CD4-positive, alpha-beta T cell treated with Interleukin-2 at 100 ng/mL for 4 hours (primary cell): Measurements from ENCODE around the gene SLC39A10.
A peak's percentile ranks its signal among the peaks of the same experiment; 100 is the strongest.
"Not testable (repeated sequence)": the region's sequence is repeated elsewhere in the genome, so short reads cannot be mapped to it uniquely, and the experiment has no call there.

Source experiments
- DNase-seq: peaks from one replicate; pipeline ENCODE4 v3.0.0-alpha.2; 2020; ENCODE audit warnings: low spot score

The SLC39A10 gene

GRCh38 chr2:195645413-195645812 lies 11.6 kb upstream of the SLC39A10 start:
- no peak for DNase-seq

DNA sequence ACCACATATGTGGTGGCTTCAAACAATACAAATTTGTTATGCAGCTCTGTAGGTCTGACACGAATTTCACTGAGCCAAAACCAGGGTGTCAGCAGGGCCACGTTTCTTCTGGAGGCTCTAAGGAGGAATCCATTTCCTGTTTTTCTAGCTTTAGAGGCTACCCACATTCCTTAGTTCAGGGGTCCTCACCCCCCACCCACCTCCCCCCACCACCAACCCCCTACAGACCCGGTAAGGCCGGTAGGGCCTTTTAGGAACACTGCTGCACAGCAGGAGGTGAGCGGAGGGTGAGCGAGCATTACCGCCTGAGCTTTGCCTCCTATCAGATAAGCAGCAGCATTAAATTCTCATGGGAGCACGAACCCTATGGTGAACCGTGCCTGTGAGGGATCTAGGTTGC lies 10.6 kb upstream of the SLC39A10 start:
- no peak for DNase-seq

DNA sequence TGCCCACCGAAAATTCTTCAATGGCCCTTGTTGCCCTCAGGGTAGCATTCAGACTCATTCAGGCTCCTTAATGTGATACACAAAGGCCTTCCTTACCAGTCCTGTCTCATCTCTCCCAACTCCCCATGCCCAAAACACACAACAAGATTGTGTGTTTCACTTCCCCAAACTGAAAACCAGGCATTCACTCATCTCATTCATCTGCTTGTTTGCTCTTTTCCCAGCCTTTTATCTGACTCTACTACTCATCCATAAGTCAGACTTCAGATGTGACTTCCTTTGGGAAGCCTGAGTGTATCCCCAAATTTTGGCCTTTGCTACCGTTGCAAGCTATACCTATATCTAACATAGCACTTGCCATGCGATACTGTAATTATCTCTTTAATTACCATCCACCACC lies 9.7 kb upstream of the SLC39A10 start:
- DNase-seq: no peak

GRCh38 chr2:195648370-195648769 lies 8.7 kb upstream of the SLC39A10 start:
- not testable (repeated sequence) for DNase-seq

GRCh38 chr2:195648787-195649186 lies 8.2 kb upstream of the SLC39A10 start:
- peak; percentile 27 for DNase-seq

DNA sequence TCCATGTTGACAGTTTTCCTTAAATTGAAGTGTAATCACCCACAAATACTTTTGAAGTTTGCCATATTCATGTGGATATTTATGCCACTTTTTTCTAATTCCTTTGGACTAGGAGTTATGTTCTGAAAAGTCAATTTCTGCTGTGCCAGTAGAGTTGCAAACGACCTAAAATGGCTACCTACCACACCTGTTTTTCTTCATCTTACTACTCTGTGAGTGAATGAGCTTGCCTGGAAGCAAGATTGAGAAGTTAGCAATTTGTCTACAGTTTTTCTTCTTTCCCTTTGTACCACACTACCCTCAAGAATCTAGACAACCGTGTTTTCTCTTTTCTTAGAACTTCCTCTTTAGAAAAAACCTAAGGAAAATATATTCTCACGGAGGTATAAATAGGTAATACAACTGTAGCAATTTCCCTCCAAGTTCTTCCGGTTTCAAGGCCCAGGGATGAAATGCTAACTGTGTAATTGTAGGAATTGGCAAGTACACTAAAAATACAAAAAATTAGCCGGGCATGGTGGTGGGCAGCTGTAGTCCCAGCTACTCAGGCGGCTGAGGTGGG lies 7.3 kb upstream of the SLC39A10 start:
- no peak for DNase-seq

DNA sequence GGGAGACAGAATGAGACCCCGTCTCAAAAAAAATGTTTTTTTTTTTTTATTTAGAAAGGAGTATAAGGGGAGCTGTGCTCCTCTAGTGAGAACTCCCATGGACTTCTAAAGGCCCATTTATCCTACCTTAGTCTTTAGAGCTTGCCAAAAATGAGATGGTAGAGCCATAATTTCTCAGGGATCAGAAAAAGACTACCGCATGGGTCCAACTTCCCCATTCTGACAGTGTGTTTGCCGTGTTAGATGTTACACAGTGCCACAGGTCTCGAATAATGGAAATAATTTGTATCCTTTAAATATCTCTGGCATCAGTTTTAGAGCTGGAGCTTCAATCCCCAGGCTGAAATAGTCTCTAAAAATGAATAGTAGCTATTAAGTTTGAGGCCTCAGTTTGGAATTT lies 6.0 kb upstream of the SLC39A10 start:
- DNase-seq: no peak

DNA sequence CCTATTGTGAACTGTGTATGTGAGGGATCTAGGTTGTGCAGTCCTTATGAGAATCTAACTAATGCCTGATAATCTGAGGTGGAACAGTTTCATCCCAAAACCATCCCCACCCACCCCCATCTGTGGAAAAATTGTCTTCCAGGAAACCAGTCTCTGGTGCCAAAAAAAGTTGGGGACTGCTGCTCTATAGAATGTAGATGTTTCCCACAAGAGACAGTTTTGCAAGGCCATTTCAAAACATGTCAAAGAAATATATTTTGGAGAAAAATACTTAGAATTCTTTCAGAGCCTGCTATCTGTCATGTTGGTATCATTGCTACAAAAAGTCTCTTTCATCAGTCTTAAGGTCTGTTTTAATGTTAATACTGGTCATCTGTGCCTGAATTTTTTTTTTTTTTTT lies 4.1 kb upstream of the SLC39A10 start:
- no peak for DNase-seq

DNA sequence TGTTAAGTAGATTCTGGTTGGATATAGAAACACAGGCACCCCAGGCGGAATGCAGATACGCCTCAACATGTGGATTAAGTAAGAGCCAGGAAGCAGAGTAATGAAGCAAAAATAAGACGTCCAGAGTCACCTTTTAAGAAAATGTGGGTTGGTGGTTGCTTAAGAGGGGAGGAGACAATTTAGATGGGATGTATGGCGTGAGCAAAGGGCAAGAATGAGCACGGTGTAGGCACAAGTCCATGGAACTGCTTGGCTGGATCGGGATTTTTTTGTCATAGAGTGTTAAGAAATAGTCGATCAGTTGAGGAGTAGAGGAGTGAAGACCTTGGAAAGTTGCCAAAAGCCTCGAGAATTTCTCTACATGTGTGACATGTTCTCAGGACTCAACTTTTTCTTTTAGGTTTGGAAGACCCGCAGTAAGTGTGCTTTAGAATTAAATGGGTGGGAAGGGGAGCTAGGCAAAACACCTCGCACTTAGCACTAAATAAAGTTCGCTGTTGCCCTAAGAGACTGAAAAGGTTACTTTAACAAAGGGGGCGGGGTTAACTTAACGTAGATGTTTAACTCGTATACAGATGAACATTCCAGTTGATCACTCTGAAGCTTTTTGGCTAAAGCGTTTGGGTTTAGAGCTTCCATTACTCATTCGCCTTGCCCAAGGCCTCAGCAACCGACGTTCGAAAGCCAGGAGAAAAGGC lies 716 bp upstream of the SLC39A10 start:
- no peak for DNase-seq

DNA sequence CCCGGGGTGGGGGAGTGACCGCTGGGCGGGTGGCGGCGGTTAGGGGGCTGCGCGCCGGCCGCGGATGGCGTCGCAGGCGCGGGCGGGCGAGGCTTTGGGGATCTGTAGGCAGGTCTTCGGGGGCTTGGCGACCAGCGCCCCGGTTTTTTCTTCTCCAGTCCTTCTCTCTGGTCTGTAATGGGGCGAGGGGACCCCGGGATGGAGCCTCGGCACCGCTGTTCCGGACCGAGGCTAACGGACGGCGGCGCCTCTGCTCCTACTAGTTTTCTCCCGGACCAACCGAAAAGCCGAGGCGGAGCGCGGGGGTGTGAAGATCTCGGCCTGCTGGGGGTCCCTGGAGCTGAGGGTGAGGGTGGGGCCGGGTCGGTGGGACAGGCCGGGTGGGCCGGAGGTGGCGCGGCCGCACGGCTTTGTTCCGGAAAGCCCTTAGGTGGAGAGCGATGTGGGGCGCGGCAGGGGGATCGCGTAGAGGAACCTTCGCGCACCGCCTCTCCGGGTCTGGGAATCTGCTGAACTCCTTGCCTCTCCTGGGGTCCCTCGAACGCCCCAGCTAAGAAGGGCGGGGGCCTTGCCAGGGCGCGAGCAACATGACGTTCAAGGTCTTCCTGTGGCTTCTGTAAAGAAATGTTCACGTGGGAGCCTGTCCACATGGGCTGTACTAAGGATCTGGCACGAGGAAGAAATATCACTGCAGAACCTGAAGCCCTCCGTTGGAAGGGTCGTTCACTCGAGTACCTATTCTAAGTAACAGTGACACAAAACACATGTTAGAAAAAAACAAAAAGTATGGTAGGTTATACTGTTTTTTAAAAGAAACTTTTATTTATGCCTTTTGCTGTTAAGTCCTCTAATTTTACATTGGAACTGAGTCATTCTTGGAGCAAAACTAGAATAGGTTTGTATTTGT lies 861 bp downstream of the SLC39A10 start:
- DNase-seq: peak; percentile 67

- peak; percentile 68 for DNase-seq
These were observed 1.5 kb downstream of the SLC39A10 start for GRCh38 chr2:195658541-195658890.

DNA sequence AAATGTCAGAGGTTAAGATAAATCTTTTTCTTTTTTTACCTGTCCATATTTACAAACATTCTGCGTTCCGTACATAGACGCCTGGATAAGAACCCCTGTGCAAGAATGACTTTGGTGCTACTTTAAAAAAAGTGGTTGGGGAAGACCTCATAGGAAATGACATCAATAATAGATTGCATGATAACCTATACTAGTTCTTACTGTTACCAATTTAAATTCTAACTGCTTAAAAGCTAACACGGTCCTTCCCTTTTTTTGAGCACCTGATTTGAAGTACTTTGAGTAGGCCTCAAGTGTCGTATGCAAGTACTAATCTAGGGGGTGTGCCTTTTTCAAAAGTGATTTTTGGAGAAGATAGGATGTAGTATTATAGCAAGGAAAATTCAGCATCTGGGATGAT lies 2.1 kb downstream of the SLC39A10 start:
- DNase-seq: peak; percentile 65

DNA sequence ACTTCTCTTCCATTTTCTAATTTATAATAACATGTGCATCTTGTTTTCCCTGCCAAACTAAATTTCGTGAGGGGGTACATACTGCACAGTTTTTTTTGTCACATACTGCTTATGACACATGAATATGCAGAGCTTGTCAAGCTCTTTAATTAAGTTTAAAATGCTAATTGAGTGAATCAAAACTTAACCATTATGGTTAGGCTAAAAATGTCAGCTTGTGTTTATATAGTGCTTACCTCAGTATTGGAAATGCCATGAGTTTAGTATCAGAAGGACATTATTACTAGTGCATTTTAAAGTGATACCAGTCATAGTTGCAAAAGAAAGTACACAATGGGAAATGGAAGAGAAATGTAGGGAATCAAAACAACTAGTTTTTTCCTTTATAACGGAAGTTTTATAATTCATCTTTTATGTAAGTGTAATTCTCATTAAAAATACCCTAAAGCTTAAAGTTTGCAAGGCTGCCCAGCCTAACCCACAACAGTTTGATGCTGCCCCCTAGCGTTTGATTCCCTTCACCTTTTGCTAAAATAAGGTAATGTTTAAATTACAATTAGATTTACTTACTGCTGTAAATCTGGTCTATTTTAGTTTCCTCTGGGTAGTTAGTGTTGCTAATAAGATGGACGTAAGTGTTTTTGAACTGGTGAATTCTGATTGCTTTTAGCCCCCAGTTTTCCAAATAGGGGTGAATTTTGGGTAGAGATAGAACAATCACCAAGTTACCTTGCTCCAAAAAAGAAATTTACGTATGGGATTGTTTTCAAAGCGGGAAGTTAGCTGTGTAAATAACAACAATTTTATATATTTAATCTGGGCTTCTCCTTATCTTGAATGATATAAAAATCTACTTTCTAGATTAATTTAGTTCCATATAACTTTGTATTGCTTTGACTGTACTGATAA lies 3.2 kb downstream of the SLC39A10 start:
- DNase-seq: peak; percentile 90

DNA sequence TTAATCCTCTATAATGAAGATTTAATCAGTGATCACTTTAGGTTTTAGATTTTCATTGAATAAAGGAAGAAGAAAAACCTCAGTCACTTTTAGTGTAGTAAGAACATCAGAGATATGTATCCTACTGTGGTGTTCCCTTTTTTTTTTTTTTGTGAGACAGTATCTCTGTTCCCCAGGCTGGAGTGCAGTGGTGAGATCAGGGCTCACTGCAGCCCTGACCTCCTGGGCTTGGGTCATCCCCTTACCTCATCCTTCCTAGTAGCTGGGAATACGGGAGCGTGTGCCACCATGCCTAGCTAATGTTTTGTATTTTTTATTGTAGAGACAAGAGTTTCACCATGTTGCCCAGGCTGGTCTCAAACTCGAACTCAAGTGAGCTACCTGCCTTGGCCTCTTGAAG lies 5.1 kb downstream of the SLC39A10 start:
- DNase-seq: no peak

GRCh38 chr2:195663007-195663406 lies 6.0 kb downstream of the SLC39A10 start:
- no peak for DNase-seq

DNA sequence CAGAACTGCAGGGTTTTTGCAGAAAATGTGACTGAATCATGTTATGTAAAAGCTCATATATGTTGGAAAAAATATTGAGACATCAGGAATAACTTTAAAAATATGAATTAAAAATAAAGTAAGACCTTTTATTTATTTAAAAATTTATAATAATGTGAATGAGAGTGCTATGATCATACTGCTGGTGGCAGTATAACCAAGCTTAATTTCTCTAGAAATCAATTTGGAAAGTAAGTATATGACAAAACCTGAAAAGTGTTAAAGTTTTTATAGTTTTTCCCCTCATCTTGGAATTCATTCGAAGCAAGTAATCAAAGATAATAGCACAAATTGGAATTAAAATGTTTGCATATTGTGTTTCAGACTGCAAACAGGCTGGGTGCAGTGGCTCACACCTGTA lies 7.5 kb downstream of the SLC39A10 start:
- DNase-seq: no peak

GRCh38 chr2:195665153-195665552 lies 8.1 kb downstream of the SLC39A10 start:
- DNase-seq: not testable (repeated sequence)

DNA sequence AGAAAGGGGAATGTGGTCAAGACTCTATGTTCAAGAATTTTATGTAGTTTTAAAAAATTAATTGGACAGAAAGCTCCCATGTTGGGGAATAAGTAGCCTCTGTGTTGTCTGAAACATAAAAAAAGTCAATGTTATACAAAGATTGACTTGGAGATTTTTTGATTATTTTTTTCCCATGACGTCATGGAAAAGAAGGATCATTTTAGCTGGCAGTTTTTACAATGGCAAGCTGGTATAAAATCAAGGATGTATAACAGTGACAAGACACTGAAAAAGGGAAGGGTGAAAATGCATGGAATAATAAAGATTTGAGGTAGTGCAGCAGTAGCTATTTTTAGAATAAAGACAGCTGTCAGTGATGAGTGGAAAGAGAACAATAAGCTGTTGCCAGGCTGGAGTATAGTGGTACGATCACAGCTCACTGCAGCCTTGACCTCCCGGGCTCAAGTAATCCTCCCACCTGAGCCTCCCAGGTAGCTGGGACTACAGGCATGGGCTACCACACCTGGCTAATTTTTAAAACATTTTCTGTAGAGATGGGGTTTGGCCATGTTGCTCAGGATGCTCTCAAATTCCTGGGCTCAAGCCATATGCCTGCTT lies 9.2 kb downstream of the SLC39A10 start:
- no peak for DNase-seq

DNA sequence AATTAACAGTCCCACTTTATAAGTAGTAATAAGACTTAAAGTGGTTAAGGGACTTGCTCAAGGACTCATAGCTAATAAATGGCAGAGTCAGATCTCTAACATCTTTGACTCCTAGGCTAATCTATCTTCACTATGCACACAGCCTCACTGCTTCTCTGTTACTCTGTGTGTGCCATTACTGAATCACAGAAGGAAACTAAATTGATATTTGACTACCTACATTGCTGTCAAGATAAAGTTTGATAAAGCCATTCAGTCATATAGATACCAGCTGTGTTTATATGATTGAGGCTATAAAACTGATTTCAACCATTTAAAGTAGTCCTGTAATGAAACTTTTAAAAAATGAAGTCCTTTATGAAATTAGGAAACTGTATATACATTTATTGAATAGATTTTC lies 10.9 kb downstream of the SLC39A10 start:
- DNase-seq: no peak

- no peak for DNase-seq
These were observed 13.2 kb downstream of the SLC39A10 start for GRCh38 chr2:195670191-195670590.

- no peak for DNase-seq
These were observed 14.5 kb downstream of the SLC39A10 start for GRCh38 chr2:195671563-195671962.

DNA sequence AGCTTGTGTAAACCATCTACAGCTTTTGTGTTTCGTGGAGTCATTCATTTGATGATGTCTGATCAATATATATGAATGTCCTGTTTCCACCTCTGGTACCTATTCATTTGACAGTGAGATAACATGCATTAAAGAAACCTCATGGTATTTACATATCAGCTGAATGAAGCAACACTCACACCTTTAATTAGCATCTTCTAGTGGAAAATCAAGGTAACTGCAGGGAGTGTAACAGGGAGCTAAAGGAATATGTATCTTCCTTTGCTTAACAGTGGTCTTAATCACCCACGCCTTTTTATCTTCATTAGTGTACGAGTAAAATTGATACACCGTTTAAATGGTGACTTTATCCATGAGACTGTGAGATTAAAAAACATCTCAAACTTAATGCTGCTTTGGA lies 15.6 kb downstream of the SLC39A10 start:
- DNase-seq: no peak
